ENCODE results near the gene MARK4. TPM values are rescaled to one million over a fixed set of nuclear protein-coding genes. Genes with fewer than 3 reads are reported as not detected.

The MARK4 gene
- total RNA-seq, 1 donor from 2014 or later, result 47.3 TPM

DNA sequence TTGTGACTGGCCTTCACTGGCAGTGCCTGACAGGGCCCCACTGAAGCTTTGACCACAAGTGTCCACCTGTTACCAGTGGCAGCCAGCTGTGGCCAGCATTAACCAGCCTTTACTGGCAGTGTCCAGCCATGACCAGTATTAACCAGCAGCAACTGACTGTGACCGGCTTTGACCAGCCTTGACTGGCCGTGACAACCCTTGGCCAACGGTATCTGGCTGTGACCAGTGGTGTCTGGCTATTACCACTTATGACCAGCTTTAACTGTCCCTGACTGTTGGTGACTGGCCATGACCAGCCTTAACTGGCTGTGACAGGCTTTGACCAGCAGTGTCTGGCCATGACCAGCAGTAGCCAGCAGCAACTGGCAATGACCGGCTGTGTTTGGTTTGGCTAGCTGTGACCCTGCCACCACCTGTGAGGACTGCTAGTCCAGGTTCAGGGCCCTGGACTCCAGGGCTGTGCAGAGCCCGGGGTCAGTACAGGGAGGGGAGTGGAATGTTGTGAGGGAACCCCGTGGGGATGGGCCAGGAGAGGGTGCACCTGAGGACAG, 39.4 kb downstream of the MARK4 start:
- no peak for DNase-seq (ENCODE audit: extremely low spot score, unreplicated experiment)
- peaks cover 32% of the 10 kb centered on the region for H3K36me3 Mint-ChIP-seq
- H3K27ac Mint-ChIP-seq, result no peak overlapping the region
- H3K4me1 Mint-ChIP-seq (ENCODE audit: unreplicated experiment), result no peaks in the 10 kb centered on the region
- no peak overlapping the region for H3K4me3 Mint-ChIP-seq
- TF ChIP-seq, protein P1, sequence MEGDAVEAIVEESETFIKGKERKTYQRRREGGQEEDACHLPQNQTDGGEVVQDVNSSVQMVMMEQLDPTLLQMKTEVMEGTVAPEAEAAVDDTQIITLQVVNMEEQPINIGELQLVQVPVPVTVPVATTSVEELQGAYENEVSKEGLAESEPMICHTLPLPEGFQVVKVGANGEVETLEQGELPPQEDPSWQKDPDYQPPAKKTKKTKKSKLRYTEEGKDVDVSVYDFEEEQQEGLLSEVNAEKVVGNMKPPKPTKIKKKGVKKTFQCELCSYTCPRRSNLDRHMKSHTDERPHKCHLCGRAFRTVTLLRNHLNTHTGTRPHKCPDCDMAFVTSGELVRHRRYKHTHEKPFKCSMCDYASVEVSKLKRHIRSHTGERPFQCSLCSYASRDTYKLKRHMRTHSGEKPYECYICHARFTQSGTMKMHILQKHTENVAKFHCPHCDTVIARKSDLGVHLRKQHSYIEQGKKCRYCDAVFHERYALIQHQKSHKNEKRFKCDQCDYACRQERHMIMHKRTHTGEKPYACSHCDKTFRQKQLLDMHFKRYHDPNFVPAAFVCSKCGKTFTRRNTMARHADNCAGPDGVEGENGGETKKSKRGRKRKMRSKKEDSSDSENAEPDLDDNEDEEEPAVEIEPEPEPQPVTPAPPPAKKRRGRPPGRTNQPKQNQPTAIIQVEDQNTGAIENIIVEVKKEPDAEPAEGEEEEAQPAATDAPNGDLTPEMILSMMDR (conservative IDR thresholded peaks at IDR 0.05), result no peak
- H3K27me3 Mint-ChIP-seq, result no peaks in the 10 kb centered on the region
- H3K9me3 Mint-ChIP-seq, result no peaks in the 10 kb centered on the region

- TF ChIP-seq, protein P1 (conservative IDR thresholded peaks at IDR 0.05), result no peak
- H3K4me3 Mint-ChIP-seq, result no peak overlapping the region
- DNase-seq (ENCODE audit: extremely low spot score, unreplicated experiment), result no peak
- H3K27me3 Mint-ChIP-seq, result no peaks in the 10 kb centered on the region
- peaks cover 28% of the 10 kb centered on the region for H3K36me3 Mint-ChIP-seq
- no peaks in the 10 kb centered on the region for H3K9me3 Mint-ChIP-seq
- H3K27ac Mint-ChIP-seq, result no peak overlapping the region
- no peaks in the 10 kb centered on the region for H3K4me1 Mint-ChIP-seq (ENCODE audit: unreplicated experiment)
Measured at GRCh38 chr19:45291834-45292233, 40.8 kb downstream of the MARK4 start.

DNA sequence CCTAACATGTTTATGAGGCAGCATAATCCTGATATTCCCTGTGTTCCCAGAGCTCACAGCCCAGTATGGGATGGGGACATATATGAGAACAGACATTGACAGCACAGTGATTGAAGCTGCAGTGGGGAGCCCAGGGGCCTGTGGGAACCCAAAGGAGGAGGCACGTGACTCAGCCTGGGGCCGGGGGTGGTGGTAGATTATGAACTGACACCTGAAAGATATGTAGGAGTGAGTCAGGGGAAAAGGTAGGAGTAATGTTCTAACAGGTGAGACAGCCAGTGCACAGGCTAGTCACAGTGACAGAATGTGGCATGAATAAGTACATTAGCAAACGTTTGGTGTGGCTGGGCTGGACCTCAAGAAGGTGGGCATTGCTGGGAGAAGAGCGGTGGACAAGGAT, 42.6 kb downstream of the MARK4 start:
- no peaks in the 10 kb centered on the region for H3K9me3 Mint-ChIP-seq
- H3K27ac Mint-ChIP-seq, result no peak overlapping the region
- DNase-seq (ENCODE audit: extremely low spot score, unreplicated experiment), result no peak
- no peaks in the 10 kb centered on the region for H3K27me3 Mint-ChIP-seq
- no peaks in the 10 kb centered on the region for H3K4me1 Mint-ChIP-seq (ENCODE audit: unreplicated experiment)
- TF ChIP-seq, protein P1 (conservative IDR thresholded peaks at IDR 0.05), result no peak
- peaks cover 34% of the 10 kb centered on the region for H3K36me3 Mint-ChIP-seq
- H3K4me3 Mint-ChIP-seq, result no peak overlapping the region

DNA sequence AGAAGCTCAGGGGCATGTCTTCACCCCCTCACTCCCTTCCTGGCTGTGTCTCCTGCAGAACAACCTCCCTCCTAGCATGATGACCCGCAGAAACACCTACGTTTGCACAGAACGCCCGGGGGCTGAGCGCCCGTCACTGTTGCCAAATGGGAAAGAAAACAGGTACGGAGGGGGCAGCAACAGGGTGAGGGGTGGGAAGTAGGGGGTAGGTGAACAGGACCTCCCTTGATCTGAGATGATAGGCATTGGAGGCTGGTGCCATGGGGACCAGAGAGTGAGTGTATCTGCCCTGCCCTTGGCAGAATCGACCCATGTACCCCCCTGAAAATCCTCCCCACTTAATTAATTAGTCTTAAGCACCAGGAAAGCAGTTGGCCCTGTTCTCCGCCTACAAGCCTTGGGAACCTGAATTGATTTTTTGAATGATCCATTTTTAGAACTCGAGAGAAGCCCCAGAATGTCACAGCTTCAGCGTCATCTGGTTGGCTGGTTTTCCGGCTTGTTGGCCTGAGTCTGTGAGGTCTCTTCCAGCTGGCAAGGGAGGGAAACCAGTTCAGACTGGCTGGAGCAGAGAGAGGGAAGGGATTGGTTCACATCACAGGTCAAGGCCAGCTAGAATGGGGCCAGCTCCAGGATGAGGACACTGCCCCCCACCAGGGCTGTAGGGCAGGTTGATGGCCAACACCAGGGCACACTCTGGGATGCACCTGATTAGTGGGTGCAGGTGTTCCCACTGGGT, 43.4 kb downstream of the MARK4 start:
- Mint-ChIP-seq H3K9me3 (no peaks in the 10 kb centered on the region), H3K27ac (no peak overlapping the region), H3K27me3 (no peaks in the 10 kb centered on the region), H3K4me1 (ENCODE audit: unreplicated experiment) (no peaks in the 10 kb centered on the region), H3K4me3 (no peak overlapping the region), H3K36me3 (peaks cover 37% of the 10 kb centered on the region)
- TF ChIP-seq, protein P1 (conservative IDR thresholded peaks at IDR 0.05), result no peak
- DNase-seq (ENCODE audit: extremely low spot score, unreplicated experiment), result no peak

GRCh38 chr19:45295873-45296272, 44.8 kb downstream of the MARK4 start:
- Mint-ChIP-seq H3K4me3 (no peak overlapping the region), H3K36me3 (peaks cover 41% of the 10 kb centered on the region), H3K9me3 (no peaks in the 10 kb centered on the region), H3K27ac (no peak overlapping the region), H3K27me3 (no peaks in the 10 kb centered on the region), H3K4me1 (ENCODE audit: unreplicated experiment) (no peaks in the 10 kb centered on the region)
- DNase-seq (ENCODE audit: extremely low spot score, unreplicated experiment), result no peak
- TF ChIP-seq, protein P1 (conservative IDR thresholded peaks at IDR 0.05), result no peak

Measured in type B pancreatic cell (in vitro differentiated cells).